ENCODE measurements around the gene CDIPT. TPM values are rescaled to one million over a fixed set of nuclear protein-coding genes. Genes with fewer than 3 reads are reported as not detected.

The CDIPT gene
- total RNA-seq, 1 donor from 2014 or later, result 68.6 TPM

DNA sequence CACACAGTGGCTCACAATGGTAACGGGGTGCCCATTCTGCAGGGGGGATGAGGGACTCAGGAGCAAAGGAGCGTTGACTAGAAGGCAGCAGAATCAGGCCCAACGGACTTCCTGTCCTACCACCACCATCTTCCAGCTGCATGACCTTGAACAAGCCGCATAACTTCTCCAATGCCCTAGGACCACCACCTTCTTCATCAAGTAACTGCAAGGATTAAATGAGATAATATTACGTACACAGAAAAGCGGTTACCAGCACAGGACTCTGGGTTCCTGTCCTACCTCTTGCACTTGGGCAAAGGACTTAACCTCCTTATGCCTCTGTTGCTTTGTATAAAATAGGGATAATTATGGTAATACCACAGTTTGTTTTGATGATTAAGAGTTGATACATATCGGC is 41.9 kb upstream of the CDIPT start:
- H3K27me3 ChIP-seq (ENCODE audit: low read depth), result peaks cover 22% of the 10 kb centered on the region
- no peaks in the 10 kb centered on the region for H3K36me3 ChIP-seq
- H3K4me1 ChIP-seq, result peaks cover 10% of the 10 kb centered on the region
- DNase-seq, result no peak
- no peaks in the 10 kb centered on the region for H3K9me3 ChIP-seq (replicated peaks)
- no peak overlapping the region for H3K4me3 ChIP-seq
- no peak overlapping the region for H3K27ac ChIP-seq (replicated peaks)
- TF ChIP-seq CTCF (IDR thresholded peaks at IDR 0.05; ENCODE audit: borderline replicate concordance), result no peak
- intact Hi-C loops (cut with micrococcal nuclease), result no loop called here

GRCh38 chr16:29903590-29903989 is 40.6 kb upstream of the CDIPT start:
- no peak for DNase-seq
- no peak for TF ChIP-seq CTCF (IDR thresholded peaks at IDR 0.05; ENCODE audit: borderline replicate concordance)
- Histone ChIP-seq H3K36me3 (no peaks in the 10 kb centered on the region), H3K9me3 (replicated peaks) (no peaks in the 10 kb centered on the region), H3K4me1 (peaks cover 16% of the 10 kb centered on the region), H3K4me3 (no peak overlapping the region), H3K27me3 (ENCODE audit: low read depth) (peaks cover 34% of the 10 kb centered on the region), H3K27ac (replicated peaks) (no peak overlapping the region)
- intact Hi-C loops (cut with micrococcal nuclease), result no loop called here

GRCh38 chr16:29901607-29901945 is 38.5 kb upstream of the CDIPT start:
- no peak for DNase-seq
- peaks cover 54% of the 10 kb centered on the region for H3K27me3 ChIP-seq (ENCODE audit: low read depth)
- no peak overlapping the region for H3K27ac ChIP-seq (replicated peaks)
- H3K36me3 ChIP-seq, result no peaks in the 10 kb centered on the region
- TF ChIP-seq CTCF (IDR thresholded peaks at IDR 0.05; ENCODE audit: borderline replicate concordance), result no peak
- H3K4me3 ChIP-seq, result no peak overlapping the region
- intact Hi-C loops (cut with micrococcal nuclease), result no loop called here
- no peaks in the 10 kb centered on the region for H3K9me3 ChIP-seq (replicated peaks)
- H3K4me1 ChIP-seq, result peaks cover 16% of the 10 kb centered on the region

GRCh38 chr16:29900888-29901606 is 38.0 kb upstream of the CDIPT start:
- intact Hi-C loops (cut with micrococcal nuclease), result no loop called here
- peaks cover 16% of the 10 kb centered on the region for H3K4me1 ChIP-seq
- peak overlapping the region; percentile 75 for H3K4me3 ChIP-seq

GRCh38 chr16:29900102-29900887 is 37.3 kb upstream of the CDIPT start, which contains the start of gene ASPHD1:
Gene ASPHD1, plus strand, starts transcription at chr16:29900488. Its CDS starts 484 bp downstream, at chr16:29900972.
- intact Hi-C loops (cut with micrococcal nuclease), result no loop called here
- Histone ChIP-seq H3K4me3 (peak within 1 kb of the TSS; percentile 75), H3K36me3 (no peaks in the 10 kb centered on the region), H3K4me1 (peaks cover 16% of the 10 kb centered on the region), H3K27ac (replicated peaks) (no peak within 1 kb of the TSS), H3K27me3 (ENCODE audit: low read depth) (peaks cover 67% of the 10 kb centered on the region), H3K9me3 (replicated peaks) (no peaks in the 10 kb centered on the region)
- DNase-seq, result peak; percentile 71
- no peak for TF ChIP-seq CTCF (IDR thresholded peaks at IDR 0.05; ENCODE audit: borderline replicate concordance)

More at GRCh38 chr16:29900888-29901606, 38.0 kb upstream of the CDIPT start:
- DNase-seq, result no peak
- Histone ChIP-seq H3K27ac (replicated peaks) (no peak overlapping the region), H3K9me3 (replicated peaks) (no peaks in the 10 kb centered on the region), H3K36me3 (no peaks in the 10 kb centered on the region), H3K27me3 (ENCODE audit: low read depth) (peaks cover 59% of the 10 kb centered on the region)
- no peak for TF ChIP-seq CTCF (IDR thresholded peaks at IDR 0.05; ENCODE audit: borderline replicate concordance)

All from left ventricle myocardium inferior (tissue), 1 donor.